Right atrium auricular region (tissue), 2 donors: ENCODE data around the gene ITPK1. TPM values are rescaled to one million over a fixed set of nuclear protein-coding genes. Genes with fewer than 3 reads are reported as not detected.
"Not testable (repeated sequence)": the region's sequence is repeated elsewhere in the genome, so short reads cannot be mapped to it uniquely, and the experiment has no call there.

Experiments
- DNase-seq: peaks from one replicate; pipeline ENCODE4 v3.0.0-alpha.2; 2019; ENCODE audit warnings: low spot score
- H3K27ac ChIP-seq, 2 donors: fragments of 200-600 bp; sonication (generic); 1 replicate in 1 of 2; 2 replicates in 1 of 2; pipeline ENCODE4 v1.5.1; 2016 to 2019
- H3K27me3 ChIP-seq, 2 donors: fragments of 200-600 bp; sonication (generic); one replicate each; pipeline versions ENCODE4 v1.5.1 to v1.6.0; 2017 to 2019
- H3K36me3 ChIP-seq: fragments of 200-600 bp; sonication (generic); one replicate; pipeline ENCODE4 v1.5.1; 2016
- H3K4me1 ChIP-seq, 2 donors: fragments of 200-600 bp; sonication (generic); one replicate each; pipeline versions ENCODE4 v1.5.1 to v1.6.0; 2017 to 2019
- H3K4me3 ChIP-seq, 2 donors: fragments of 200-600 bp; sonication (generic); 1 replicate in 1 of 2; 2 replicates in 1 of 2; pipeline ENCODE4 v1.5.1; 2017 to 2019; ENCODE audit warnings: mild to moderate bottlenecking in 1 of 2, moderate library complexity in 1 of 2
- H3K9me3 ChIP-seq, 2 donors: fragments of 200-600 bp; sonication (generic); one replicate each; pipeline ENCODE4 v1.5.1; 2019
- CTCF ChIP-seq, 2 donors: fragments of 200-600 bp; sonication (generic); IDR thresholded peaks; one replicate each; pipeline ENCODE4 v1.5.1; 2019; ENCODE audit warnings: antibody characterized with exemption in 2 of 2
- total RNA-seq, 2 donors: library from RNA; depleted of rRNA; stranded (reverse); fragments of >200 nt; gene quantifications; one replicate each; pipeline ENCODE4 v1.1.0, GENCODE V29; 2016

The ITPK1 gene
- total RNA-seq, 2 donors from 2014 or later = 58.3 to 76.0 TPM

- DNase-seq = no peak
- Histone ChIP-seq H3K4me3 (no peak overlapping the region), H3K27ac (peak overlapping the region; percentile 66 to 76), H3K4me1 (peaks cover 0 to 68% of the 10 kb centered on the region in 2 donors), H3K27me3 (no peaks in the 10 kb centered on the region), H3K9me3 (no peaks in the 10 kb centered on the region), H3K36me3 (no peaks in the 10 kb centered on the region)
- no peak for TF ChIP-seq CTCF (IDR thresholded peaks at IDR 0.05)
These were observed 50.4 kb downstream of the ITPK1 start for GRCh38 chr14:93065272-93065730.

- H3K4me3 ChIP-seq = no peak overlapping the region
- no peaks in the 10 kb centered on the region for H3K27me3 ChIP-seq
- peaks cover 0 to 74% of the 10 kb centered on the region in 2 donors for H3K4me1 ChIP-seq
- no peaks in the 10 kb centered on the region for H3K9me3 ChIP-seq
- no peak for DNase-seq
- no peaks in the 10 kb centered on the region for H3K36me3 ChIP-seq
- no peak for TF ChIP-seq CTCF (IDR thresholded peaks at IDR 0.05)
- H3K27ac ChIP-seq = peak overlapping the region; percentile 66 to 76
These were observed 51.1 kb downstream of the ITPK1 start for GRCh38 chr14:93064411-93065271.

GRCh38 chr14:93063393-93063792 lies 52.3 kb downstream of the ITPK1 start:
- H3K4me1 ChIP-seq = peaks cover 0 to 62% of the 10 kb centered on the region in 2 donors
- DNase-seq = no peak
- no peak for TF ChIP-seq CTCF (IDR thresholded peaks at IDR 0.05)

DNA sequence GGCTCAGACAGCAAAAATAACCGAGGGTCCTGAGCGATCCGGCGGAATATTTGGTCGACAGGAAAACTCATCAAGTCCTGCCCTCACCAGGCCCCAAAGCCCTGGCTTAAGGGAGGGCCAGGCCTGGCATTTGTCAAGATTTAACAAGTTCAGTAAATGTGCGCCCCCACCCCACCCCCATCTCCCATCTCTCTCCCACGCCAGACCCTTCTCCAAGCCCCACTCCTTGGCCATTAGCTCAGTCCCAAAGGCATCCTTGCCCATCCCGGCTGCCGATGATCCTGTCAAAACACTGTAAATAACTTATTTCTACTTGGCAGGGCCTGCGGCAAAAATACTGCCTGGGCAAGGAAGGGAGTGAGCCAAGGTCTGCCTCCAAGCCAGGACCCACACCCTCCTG lies 52.8 kb downstream of the ITPK1 start:
- no peak for DNase-seq

More at GRCh38 chr14:93063393-93063792, 52.3 kb downstream of the ITPK1 start:
- no peaks in the 10 kb centered on the region for H3K27me3 ChIP-seq
- no peak overlapping the region for H3K4me3 ChIP-seq
- peak overlapping the region; percentile 66 to 76 for H3K27ac ChIP-seq
- H3K9me3 ChIP-seq = no peaks in the 10 kb centered on the region
- no peaks in the 10 kb centered on the region for H3K36me3 ChIP-seq

GRCh38 chr14:93062013-93062412 lies 53.7 kb downstream of the ITPK1 start:
- H3K9me3 ChIP-seq, DNase-seq, H3K27ac ChIP-seq, H3K27me3 ChIP-seq, H3K4me3 ChIP-seq, H3K36me3 ChIP-seq: not testable (repeated sequence)
- H3K4me1 ChIP-seq = peaks cover 0 to 67% of the 10 kb centered on the region in 2 donors

More for the DNA sequence above, 52.8 kb downstream of the ITPK1 start:
- peak overlapping the region; percentile 29 to 66 for H3K27ac ChIP-seq
- no peaks in the 10 kb centered on the region for H3K9me3 ChIP-seq
- H3K36me3 ChIP-seq = no peaks in the 10 kb centered on the region
- no peaks in the 10 kb centered on the region for H3K27me3 ChIP-seq
- TF ChIP-seq CTCF (IDR thresholded peaks at IDR 0.05) = no peak
- H3K4me3 ChIP-seq = no peak overlapping the region
- peaks cover 0 to 59% of the 10 kb centered on the region in 2 donors for H3K4me1 ChIP-seq

DNA sequence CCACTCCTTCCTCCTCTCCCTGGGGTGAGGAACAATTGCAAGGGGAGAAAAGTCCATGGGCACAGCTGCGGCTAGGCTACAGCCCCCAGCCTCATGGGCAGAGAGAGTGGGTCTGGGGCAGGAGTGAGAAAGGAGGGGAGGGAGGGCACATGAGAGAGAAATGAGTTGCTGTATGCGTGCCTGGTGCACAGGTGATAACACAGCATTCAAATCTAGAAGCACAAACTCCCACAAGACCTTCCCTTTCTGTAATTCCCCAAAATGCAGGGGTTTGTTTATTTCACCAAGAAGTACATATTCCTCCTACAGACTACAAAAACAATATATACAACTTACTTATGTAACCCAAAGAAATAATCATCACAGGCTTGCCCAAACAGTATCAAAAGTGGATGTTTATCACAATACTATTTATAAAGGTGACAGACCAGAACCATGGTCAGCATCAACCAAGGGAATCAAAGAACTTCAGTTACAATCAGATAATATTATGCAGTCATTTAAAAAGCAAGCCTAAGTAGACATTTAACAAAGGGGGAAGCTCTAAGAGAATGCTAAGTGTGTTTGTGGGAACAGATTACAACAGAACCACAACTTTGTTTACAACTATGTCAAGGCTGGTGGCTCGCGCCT lies 54.2 kb downstream of the ITPK1 start:
- Histone ChIP-seq H3K4me1 (peaks cover 0 to 72% of the 10 kb centered on the region in 2 donors), H3K4me3 (no peak overlapping the region), H3K27ac (no peak overlapping the region), H3K9me3 (no peaks in the 10 kb centered on the region), H3K27me3 (no peaks in the 10 kb centered on the region), H3K36me3 (no peaks in the 10 kb centered on the region)
- TF ChIP-seq CTCF (IDR thresholded peaks at IDR 0.05) = no peak
- no peak for DNase-seq
